Coronary artery (tissue), 2 donors: ENCODE data around the gene EPHX1.
"Not testable (repeated sequence)": the region's sequence is repeated elsewhere in the genome, so short reads cannot be mapped to it uniquely, and the experiment has no call there.

ENCODE experiments used
- DNase-seq: peaks from one replicate; pipeline ENCODE4 v3.0.0-alpha.2; 2017; ENCODE audit warnings: low spot score
- H3K27ac ChIP-seq, 2 donors: fragments of 200-600 bp; sonication (generic); one replicate each; pipeline ENCODE4 v1.5.1; 2016 to 2019
- H3K4me3 ChIP-seq: fragments of 200-600 bp; sonication (generic); 2 replicates; pipeline ENCODE4 v1.5.1; 2016; ENCODE audit warnings: mild to moderate bottlenecking, moderate library complexity
- TF ChIP-seq, protein P1 (sequence below): fragments of 200-600 bp; sonication (generic); IDR thresholded peaks from one replicate; pipeline ENCODE4 v1.5.1; 2019; ENCODE audit warnings: antibody characterized with exemption

The EPHX1 gene

GRCh38 chr1:225886159-225887029 lies 76.5 kb downstream of the EPHX1 start:
- DNase-seq: no peak
- TF ChIP-seq, protein P1, sequence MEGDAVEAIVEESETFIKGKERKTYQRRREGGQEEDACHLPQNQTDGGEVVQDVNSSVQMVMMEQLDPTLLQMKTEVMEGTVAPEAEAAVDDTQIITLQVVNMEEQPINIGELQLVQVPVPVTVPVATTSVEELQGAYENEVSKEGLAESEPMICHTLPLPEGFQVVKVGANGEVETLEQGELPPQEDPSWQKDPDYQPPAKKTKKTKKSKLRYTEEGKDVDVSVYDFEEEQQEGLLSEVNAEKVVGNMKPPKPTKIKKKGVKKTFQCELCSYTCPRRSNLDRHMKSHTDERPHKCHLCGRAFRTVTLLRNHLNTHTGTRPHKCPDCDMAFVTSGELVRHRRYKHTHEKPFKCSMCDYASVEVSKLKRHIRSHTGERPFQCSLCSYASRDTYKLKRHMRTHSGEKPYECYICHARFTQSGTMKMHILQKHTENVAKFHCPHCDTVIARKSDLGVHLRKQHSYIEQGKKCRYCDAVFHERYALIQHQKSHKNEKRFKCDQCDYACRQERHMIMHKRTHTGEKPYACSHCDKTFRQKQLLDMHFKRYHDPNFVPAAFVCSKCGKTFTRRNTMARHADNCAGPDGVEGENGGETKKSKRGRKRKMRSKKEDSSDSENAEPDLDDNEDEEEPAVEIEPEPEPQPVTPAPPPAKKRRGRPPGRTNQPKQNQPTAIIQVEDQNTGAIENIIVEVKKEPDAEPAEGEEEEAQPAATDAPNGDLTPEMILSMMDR: no peak
- H3K27ac ChIP-seq: no peak overlapping the region
- H3K4me3 ChIP-seq: no peak overlapping the region

DNA sequence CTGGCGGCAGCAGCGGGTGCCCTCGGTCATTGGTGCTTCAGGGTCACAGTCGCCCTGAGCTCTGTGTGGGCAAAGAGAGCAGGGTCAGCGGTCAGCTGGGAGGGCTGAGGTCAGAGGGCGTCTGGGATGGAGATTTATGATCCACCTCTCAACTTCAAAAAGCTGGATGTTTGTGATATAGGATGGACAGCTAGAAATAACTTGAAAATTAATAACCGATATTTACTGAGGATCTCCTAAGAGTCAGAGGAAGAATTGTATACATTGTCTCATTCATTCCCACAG lies 77.0 kb downstream of the EPHX1 start:
- no peak overlapping the region for H3K27ac ChIP-seq
- TF ChIP-seq, protein P1: no peak
- no peak overlapping the region for H3K4me3 ChIP-seq
- DNase-seq: no peak

- not testable (repeated sequence) for H3K27ac ChIP-seq, H3K4me3 ChIP-seq, DNase-seq
Measured at GRCh38 chr1:225887554-225888288, 77.8 kb downstream of the EPHX1 start.

DNA sequence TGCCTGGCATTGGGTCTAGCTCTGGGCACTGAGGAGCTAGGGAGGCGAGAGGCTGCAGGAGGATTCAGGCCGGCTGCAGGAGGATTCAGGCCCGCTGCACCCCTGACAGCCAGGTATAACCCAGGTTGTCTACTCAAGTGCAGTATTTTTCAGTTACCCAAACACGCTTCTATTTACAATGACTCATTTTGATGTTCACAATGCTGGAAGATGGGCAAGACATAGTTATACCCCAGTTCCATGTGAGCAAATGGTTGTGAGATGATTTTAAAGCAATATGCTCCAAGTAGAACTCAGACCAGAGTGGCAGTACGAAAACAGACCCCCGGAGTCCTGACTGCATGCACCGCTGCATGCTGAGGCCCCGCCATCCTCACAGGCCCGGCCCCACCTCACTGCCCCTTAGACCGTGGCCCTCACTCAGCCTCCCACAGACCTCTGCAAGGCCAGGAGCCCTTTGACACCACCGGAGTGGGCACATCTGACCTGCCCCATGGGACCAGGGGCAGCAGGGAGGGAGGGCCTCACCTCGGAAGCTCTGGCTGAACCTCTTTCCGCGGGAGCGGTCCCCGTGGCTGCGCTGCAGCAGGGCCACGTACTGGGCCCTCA lies 78.5 kb downstream of the EPHX1 start:
- TF ChIP-seq, protein P1: no peak
- Histone ChIP-seq H3K4me3 (no peak overlapping the region), H3K27ac (no peak overlapping the region)
- DNase-seq: no peak

DNA sequence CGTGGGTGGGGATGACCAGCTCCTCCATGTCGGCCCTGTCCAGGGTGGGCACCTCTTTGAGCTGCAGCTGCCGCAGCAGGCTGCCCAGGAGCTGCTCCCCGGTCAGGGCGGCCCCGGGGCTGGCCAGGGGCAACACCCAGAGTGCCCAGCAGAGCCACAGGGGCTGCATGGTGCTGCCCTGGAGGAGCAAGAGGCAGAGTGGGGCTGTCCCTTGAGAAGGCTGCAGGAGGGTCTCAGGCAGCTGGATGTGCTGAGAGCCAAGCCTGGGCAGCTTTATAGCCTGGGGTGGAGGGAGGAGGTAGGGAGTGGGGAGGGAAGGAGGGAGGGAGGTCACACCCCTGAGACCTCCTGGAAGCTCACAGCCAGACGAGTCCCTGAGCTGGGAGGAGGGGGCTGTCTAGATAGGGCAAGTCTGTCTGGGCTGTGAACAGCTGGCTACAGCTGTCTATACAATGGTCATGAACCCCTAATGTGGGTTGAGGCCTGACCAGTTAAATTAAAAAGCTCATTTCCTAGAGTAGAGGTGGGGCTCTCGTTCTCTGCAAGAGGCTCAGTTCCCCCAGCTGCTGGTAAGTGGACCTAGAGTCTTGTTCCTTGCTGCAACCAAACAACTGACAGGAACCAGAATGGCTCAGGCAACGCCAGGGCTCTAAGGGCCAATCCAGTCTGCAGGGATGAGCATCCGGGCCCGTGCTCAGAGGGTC lies 79.1 kb downstream of the EPHX1 start, which contains the start of gene LEFTY1:
Gene LEFTY1, minus strand, starts transcription at position 249 of the 704 bp plus-strand sequence. Its CDS starts 80 bp downstream, at position 169.
- TF ChIP-seq, protein P1: no peak
- no peak within 1 kb of the TSS for H3K4me3 ChIP-seq
- no peak within 1 kb of the TSS for H3K27ac ChIP-seq
- DNase-seq: no peak

DNA sequence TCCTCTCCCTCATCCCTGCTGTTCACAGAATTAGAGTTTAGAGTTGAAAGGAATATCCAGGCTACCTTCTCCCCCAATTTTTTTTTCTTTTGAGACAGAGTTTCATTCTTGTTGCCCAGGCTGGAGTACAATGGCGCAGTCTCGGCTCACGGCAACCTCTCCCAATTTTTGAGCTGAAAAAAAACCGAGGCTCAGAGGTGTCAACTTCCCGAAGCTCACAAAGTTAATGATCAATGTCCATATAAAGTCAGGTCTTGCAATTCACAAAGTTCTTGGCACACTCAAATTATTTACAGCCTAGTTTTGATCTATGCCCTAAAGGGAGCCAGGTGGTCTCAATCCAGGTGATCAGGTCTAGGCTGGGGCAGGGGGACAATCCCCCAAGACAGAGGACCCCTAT lies 79.8 kb downstream of the EPHX1 start:
- TF ChIP-seq, protein P1: no peak
- no peak overlapping the region for H3K27ac ChIP-seq
- DNase-seq: no peak
- no peak overlapping the region for H3K4me3 ChIP-seq
